Lower leg skin (tissue), 4 donors: ENCODE results near the gene CCT7. TPM values are rescaled to one million over a fixed set of nuclear protein-coding genes. Genes with fewer than 3 reads are reported as not detected.
"Not testable (repeated sequence)": the region's sequence is repeated elsewhere in the genome, so short reads cannot be mapped to it uniquely, and the experiment has no call there.

Source experiments
- DNase-seq, 2 donors: peaks; one replicate each; pipeline ENCODE4 v3.0.0-alpha.2; 2019; ENCODE audit warnings: low spot score in 2 of 2
- H3K4me3 ChIP-seq: fragments of 200-600 bp; sonication (generic); 2 replicates; pipeline ENCODE4 v1.5.1; 2017; ENCODE audit warnings: mild to moderate bottlenecking, low read depth; ENCODE audit not compliant: poor library complexity, severe bottlenecking
- CTCF ChIP-seq, 3 donors: fragments of 450-650 bp; IDR thresholded peaks; one replicate each; pipeline ENCODE4 v1.5.1; 2016; ENCODE audit warnings: antibody characterized with exemption in 3 of 3, mild to moderate bottlenecking in 3 of 3, moderate library complexity in 2 of 3
- POLR2A ChIP-seq, 2 donors: fragments of 450-650 bp; IDR thresholded peaks; one replicate each; pipeline ENCODE4 v1.6.1; 2016 to 2017; ENCODE audit warnings: antibody characterized with exemption in 2 of 2, mild to moderate bottlenecking in 1 of 2, moderate library complexity in 1 of 2
- WGBS, 2 donors: methylation state at CpG; one replicate each; pipeline ENCODE4 v1.1.5; 2018; 5-methylcytosine and 5-hydroxymethylcytosine counted together
- intact Hi-C: fragments of 100-400 bp; cut with DNase I; formaldehyde crosslinking; loops from one replicate; pipeline ENCODE4 v1.15.0; 2023; ENCODE audit warnings: low total_unique reads
- total RNA-seq, 4 donors: library from RNA; depleted of rRNA; stranded (reverse); fragments of >200 nt; gene quantifications; one replicate each; pipeline ENCODE4 v1.1.0, GENCODE V29; 2016

The CCT7 gene
- total RNA-seq, result 100 to 1,000 TPM; 141 to 173 (median 156) TPM

- 0% methylated on average over 44 to 57 of the region's 69 CpGs for WGBS, 2 donors
- no peak for TF ChIP-seq CTCF (IDR thresholded peaks at IDR 0.05)
- TF ChIP-seq POLR2A (IDR thresholded peaks at IDR 0.05), result no peak
- intact Hi-C loops, result no loop called here
- peak within 1 kb of the TSS; percentile 87 for H3K4me3 ChIP-seq
- DNase-seq, result peak; percentile 90 to 96
Measured at GRCh38 chr2:73233932-73234832, at the start of gene CCT7. TSS of gene CCT7 (plus strand) at chr2:73234308. CDS start at chr2:73234379, 71 bp downstream.

GRCh38 chr2:73185965-73186364 is 48.1 kb upstream of the CCT7 start:
- no peak for TF ChIP-seq CTCF (IDR thresholded peaks at IDR 0.05)
- TF ChIP-seq POLR2A (IDR thresholded peaks at IDR 0.05), result no peak
- H3K4me3 ChIP-seq, result no peak overlapping the region
- 77 to 91% methylated on average over 2 of the region's 2 CpGs for WGBS, 2 donors
- intact Hi-C loops, result no loop called here
- no peak for DNase-seq

GRCh38 chr2:73187549-73187948 is 46.6 kb upstream of the CCT7 start:
- WGBS, 2 donors, result 43 to 45% methylated on average over 2 of the region's 2 CpGs
- DNase-seq, result no peak
- no peak overlapping the region for H3K4me3 ChIP-seq
- TF ChIP-seq CTCF (IDR thresholded peaks at IDR 0.05) (no peak), POLR2A (IDR thresholded peaks at IDR 0.05) (no peak)
- intact Hi-C loops, result no loop called here

- intact Hi-C loops, result no loop called here
- DNase-seq, result no peak
Measured at GRCh38 chr2:73197579-73197978, 36.5 kb upstream of the CCT7 start.

GRCh38 chr2:73200281-73200680 is 33.8 kb upstream of the CCT7 start:
- intact Hi-C loops, H3K4me3 ChIP-seq, DNase-seq: not testable (repeated sequence)
- 71 to 74% methylated on average over 10 of the region's 10 CpGs for WGBS, 2 donors

More at GRCh38 chr2:73197579-73197978, 36.5 kb upstream of the CCT7 start:
- TF ChIP-seq CTCF (IDR thresholded peaks at IDR 0.05) (no peak), POLR2A (IDR thresholded peaks at IDR 0.05) (no peak)
- H3K4me3 ChIP-seq, result no peak overlapping the region

- intact Hi-C loops, result no loop called here
- no peak for TF ChIP-seq POLR2A (IDR thresholded peaks at IDR 0.05)
- TF ChIP-seq CTCF (IDR thresholded peaks at IDR 0.05), result no peak
- H3K4me3 ChIP-seq, result no peak within 1 kb of the TSS
- 1 to 2% methylated on average over 65 to 67 of the region's 87 CpGs for WGBS, 2 donors
- no peak for DNase-seq
Measured at GRCh38 chr2:73202156-73203054, 31.7 kb upstream of the CCT7 start, which contains the start of gene NOTO. TSS of gene NOTO (plus strand) at chr2:73202574. CDS start at chr2:73202667, 93 bp downstream.
